ENCODE results near the gene ERC1. TPM values are rescaled to one million over a fixed set of nuclear protein-coding genes. Genes with fewer than 3 reads are reported as not detected.

ERC1 gene
- polyA plus RNA-seq, 1 donor from 2014 or later: 7.1 TPM

DNA sequence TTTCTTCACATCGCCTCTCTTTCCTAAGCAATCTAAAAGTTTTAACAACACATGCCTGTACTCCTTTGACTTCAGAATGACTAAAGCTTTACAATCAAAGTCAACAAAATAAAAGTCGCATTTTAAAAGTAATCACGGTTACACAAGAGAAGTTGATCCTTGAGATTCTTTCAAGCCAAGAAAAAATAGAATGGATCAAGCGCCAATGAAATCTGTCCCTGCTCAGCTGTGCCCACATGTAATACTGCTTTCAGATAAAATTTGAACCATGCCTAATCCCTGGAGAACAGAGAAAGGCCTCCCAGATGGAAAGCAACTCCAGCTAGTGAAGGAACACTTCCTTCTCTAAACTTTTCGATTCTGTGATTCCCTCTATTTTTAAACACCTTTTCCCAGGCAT, 490.3 kb downstream of the ERC1 start:
- Histone ChIP-seq H3K9me3 (ENCODE audit: low read length) (no peaks in the 10 kb centered on the region), H4K20me1 (ENCODE audit: insufficient read depth) (no peaks in the 10 kb centered on the region), H3K9ac (ENCODE audit: low read length) (no peak overlapping the region), H3F3A (ENCODE audit: insufficient read depth, low read length, poor library complexity, severe bottlenecking) (no peaks in the 10 kb centered on the region), H3K4me2 (ENCODE audit: low read length) (no peak overlapping the region), H3K4me3 (ENCODE audit: low read length) (no peak overlapping the region), H3K27ac (ENCODE audit: low read length) (no peak overlapping the region), H3K36me3 (ENCODE audit: insufficient read depth, low read length) (peaks cover 4% of the 10 kb centered on the region), H3K79me2 (replicated peaks; ENCODE audit: insufficient read depth, low read length) (no peaks in the 10 kb centered on the region), H3K9me2 (ENCODE audit: insufficient read depth, low read length) (no peaks in the 10 kb centered on the region), H2AFZ (ENCODE audit: low read depth, low read length) (no peak overlapping the region), H3K27me3 (ENCODE audit: insufficient read depth, low read depth, low read length) (no peaks in the 10 kb centered on the region)
- TF ChIP-seq, protein P1, sequence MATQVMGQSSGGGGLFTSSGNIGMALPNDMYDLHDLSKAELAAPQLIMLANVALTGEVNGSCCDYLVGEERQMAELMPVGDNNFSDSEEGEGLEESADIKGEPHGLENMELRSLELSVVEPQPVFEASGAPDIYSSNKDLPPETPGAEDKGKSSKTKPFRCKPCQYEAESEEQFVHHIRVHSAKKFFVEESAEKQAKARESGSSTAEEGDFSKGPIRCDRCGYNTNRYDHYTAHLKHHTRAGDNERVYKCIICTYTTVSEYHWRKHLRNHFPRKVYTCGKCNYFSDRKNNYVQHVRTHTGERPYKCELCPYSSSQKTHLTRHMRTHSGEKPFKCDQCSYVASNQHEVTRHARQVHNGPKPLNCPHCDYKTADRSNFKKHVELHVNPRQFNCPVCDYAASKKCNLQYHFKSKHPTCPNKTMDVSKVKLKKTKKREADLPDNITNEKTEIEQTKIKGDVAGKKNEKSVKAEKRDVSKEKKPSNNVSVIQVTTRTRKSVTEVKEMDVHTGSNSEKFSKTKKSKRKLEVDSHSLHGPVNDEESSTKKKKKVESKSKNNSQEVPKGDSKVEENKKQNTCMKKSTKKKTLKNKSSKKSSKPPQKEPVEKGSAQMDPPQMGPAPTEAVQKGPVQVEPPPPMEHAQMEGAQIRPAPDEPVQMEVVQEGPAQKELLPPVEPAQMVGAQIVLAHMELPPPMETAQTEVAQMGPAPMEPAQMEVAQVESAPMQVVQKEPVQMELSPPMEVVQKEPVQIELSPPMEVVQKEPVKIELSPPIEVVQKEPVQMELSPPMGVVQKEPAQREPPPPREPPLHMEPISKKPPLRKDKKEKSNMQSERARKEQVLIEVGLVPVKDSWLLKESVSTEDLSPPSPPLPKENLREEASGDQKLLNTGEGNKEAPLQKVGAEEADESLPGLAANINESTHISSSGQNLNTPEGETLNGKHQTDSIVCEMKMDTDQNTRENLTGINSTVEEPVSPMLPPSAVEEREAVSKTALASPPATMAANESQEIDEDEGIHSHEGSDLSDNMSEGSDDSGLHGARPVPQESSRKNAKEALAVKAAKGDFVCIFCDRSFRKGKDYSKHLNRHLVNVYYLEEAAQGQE (IDR thresholded peaks at IDR 0.05; ENCODE audit: borderline replicate concordance): no peak
- TF ChIP-seq TAF1 (IDR thresholded peaks at IDR 0.05; ENCODE audit: low read depth) (no peak), SMC3 (conservative IDR thresholded peaks at IDR 0.05; ENCODE audit: poor library complexity) (no peak), EP300 (conservative IDR thresholded peaks at IDR 0.05; ENCODE audit: poor library complexity, severe bottlenecking) (no peak), EZH2 (IDR thresholded peaks at IDR 0.05; ENCODE audit: borderline replicate concordance, insufficient read depth, low read length, poor library complexity, severe bottlenecking) (no peak), RAD21 (conservative IDR thresholded peaks at IDR 0.05) (no peak), POLR2AphosphoS5 (IDR thresholded peaks at IDR 0.05) (no peak), MXI1 (conservative IDR thresholded peaks at IDR 0.05; ENCODE audit: poor library complexity, severe bottlenecking) (no peak)
- TF ChIP-seq, protein P2, sequence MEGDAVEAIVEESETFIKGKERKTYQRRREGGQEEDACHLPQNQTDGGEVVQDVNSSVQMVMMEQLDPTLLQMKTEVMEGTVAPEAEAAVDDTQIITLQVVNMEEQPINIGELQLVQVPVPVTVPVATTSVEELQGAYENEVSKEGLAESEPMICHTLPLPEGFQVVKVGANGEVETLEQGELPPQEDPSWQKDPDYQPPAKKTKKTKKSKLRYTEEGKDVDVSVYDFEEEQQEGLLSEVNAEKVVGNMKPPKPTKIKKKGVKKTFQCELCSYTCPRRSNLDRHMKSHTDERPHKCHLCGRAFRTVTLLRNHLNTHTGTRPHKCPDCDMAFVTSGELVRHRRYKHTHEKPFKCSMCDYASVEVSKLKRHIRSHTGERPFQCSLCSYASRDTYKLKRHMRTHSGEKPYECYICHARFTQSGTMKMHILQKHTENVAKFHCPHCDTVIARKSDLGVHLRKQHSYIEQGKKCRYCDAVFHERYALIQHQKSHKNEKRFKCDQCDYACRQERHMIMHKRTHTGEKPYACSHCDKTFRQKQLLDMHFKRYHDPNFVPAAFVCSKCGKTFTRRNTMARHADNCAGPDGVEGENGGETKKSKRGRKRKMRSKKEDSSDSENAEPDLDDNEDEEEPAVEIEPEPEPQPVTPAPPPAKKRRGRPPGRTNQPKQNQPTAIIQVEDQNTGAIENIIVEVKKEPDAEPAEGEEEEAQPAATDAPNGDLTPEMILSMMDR (IDR thresholded peaks at IDR 0.05; ENCODE audit: poor library complexity, severe bottlenecking): no peak

DNA sequence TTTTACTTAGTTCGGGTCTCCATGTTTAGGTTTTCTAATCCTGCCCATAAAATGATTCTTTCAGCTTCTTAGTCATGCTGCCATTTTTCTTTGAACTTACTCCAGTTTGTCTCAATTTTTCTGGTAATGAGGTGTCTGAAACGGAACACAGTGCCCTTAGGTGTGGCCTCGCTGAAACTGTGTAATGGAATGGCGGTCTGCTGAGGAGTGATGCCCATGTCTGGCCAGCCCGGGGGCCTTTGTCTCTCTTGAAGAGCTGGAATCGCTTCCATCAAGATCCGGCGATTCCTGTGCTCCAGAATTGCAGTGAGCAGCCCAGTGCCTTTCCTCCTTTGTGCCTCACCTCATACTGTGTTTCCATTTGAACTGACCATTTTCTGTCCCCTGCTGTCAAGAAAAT, 490.9 kb downstream of the ERC1 start:
- Histone ChIP-seq H3K9ac (ENCODE audit: low read length) (no peak overlapping the region), H3K27me3 (ENCODE audit: insufficient read depth, low read depth, low read length) (no peaks in the 10 kb centered on the region), H2AFZ (ENCODE audit: low read depth, low read length) (no peak overlapping the region), H4K20me1 (ENCODE audit: insufficient read depth) (no peaks in the 10 kb centered on the region), H3K9me3 (ENCODE audit: low read length) (no peaks in the 10 kb centered on the region), H3K27ac (ENCODE audit: low read length) (no peak overlapping the region), H3F3A (ENCODE audit: insufficient read depth, low read length, poor library complexity, severe bottlenecking) (no peaks in the 10 kb centered on the region), H3K9me2 (ENCODE audit: insufficient read depth, low read length) (no peaks in the 10 kb centered on the region), H3K79me2 (replicated peaks; ENCODE audit: insufficient read depth, low read length) (no peaks in the 10 kb centered on the region), H3K4me2 (ENCODE audit: low read length) (no peak overlapping the region), H3K4me3 (ENCODE audit: low read length) (no peak overlapping the region), H3K36me3 (ENCODE audit: insufficient read depth, low read length) (peaks cover 4% of the 10 kb centered on the region)
- TF ChIP-seq RAD21 (conservative IDR thresholded peaks at IDR 0.05): no peak
- no peak for TF ChIP-seq MXI1 (conservative IDR thresholded peaks at IDR 0.05; ENCODE audit: poor library complexity, severe bottlenecking)
- no peak for TF ChIP-seq EP300 (conservative IDR thresholded peaks at IDR 0.05; ENCODE audit: poor library complexity, severe bottlenecking)
- TF ChIP-seq, protein P1 (IDR thresholded peaks at IDR 0.05; ENCODE audit: borderline replicate concordance): no peak
- no peak for TF ChIP-seq TAF1 (IDR thresholded peaks at IDR 0.05; ENCODE audit: low read depth)
- no peak for TF ChIP-seq SMC3 (conservative IDR thresholded peaks at IDR 0.05; ENCODE audit: poor library complexity)
- TF ChIP-seq POLR2AphosphoS5 (IDR thresholded peaks at IDR 0.05): no peak
- TF ChIP-seq, protein P2 (IDR thresholded peaks at IDR 0.05; ENCODE audit: poor library complexity, severe bottlenecking): no peak
- TF ChIP-seq EZH2 (IDR thresholded peaks at IDR 0.05; ENCODE audit: borderline replicate concordance, insufficient read depth, low read length, poor library complexity, severe bottlenecking): no peak

Measured in neural cell (in vitro differentiated cells).